GM03348 (cell line): Measurements from ENCODE around the gene ATP4B.

ENCODE experiments used
- DNase-seq: peaks from one replicate; pipeline ENCODE4 v3.0.0; 2012; ENCODE audit warnings: low spot score

Gene ATP4B

GRCh38 chr13:113657851-113658741 is at the start of gene ATP4B:
ATP4B (minus strand) TSS chr13:113658198; CDS start chr13:113658144, 54 bp downstream.
- no peak for DNase-seq

- DNase-seq = no peak
These were observed 14.1 kb upstream of the ATP4B start for GRCh38 chr13:113672002-113672651.

- DNase-seq = no peak
These were observed 13.3 kb upstream of the ATP4B start for GRCh38 chr13:113671066-113672001.

GRCh38 chr13:113670541-113670940 is 12.5 kb upstream of the ATP4B start:
- DNase-seq = no peak

GRCh38 chr13:113669755-113670341 is 11.8 kb upstream of the ATP4B start:
- no peak for DNase-seq

- DNase-seq = no peak
These were observed 11.3 kb upstream of the ATP4B start for GRCh38 chr13:113669231-113669754.

- DNase-seq = no peak
These were observed 10.5 kb upstream of the ATP4B start for GRCh38 chr13:113668491-113668971.

GRCh38 chr13:113667771-113668490 is 9.9 kb upstream of the ATP4B start:
- no peak for DNase-seq

- DNase-seq = no peak
These were observed 9.1 kb upstream of the ATP4B start, which contains the start of gene GRK1 for GRCh38 chr13:113666951-113667701. GRK1 (plus strand) TSS chr13:113667219; CDS start chr13:113667387, 168 bp downstream.

GRCh38 chr13:113666329-113666670 is 8.3 kb upstream of the ATP4B start:
- DNase-seq = no peak

- DNase-seq = no peak
These were observed 7.8 kb upstream of the ATP4B start for GRCh38 chr13:113665597-113666328.

- no peak for DNase-seq
These were observed 7.0 kb upstream of the ATP4B start for GRCh38 chr13:113664751-113665596.

GRCh38 chr13:113663934-113664333 is 5.9 kb upstream of the ATP4B start:
- DNase-seq = no peak

- DNase-seq = no peak
These were observed 3.5 kb upstream of the ATP4B start for GRCh38 chr13:113661509-113661908.

GRCh38 chr13:113660066-113660465 is 2.1 kb upstream of the ATP4B start:
- no peak for DNase-seq

- DNase-seq = no peak
These were observed 1.3 kb upstream of the ATP4B start for GRCh38 chr13:113659337-113659736.

- DNase-seq = no peak
These were observed 838 bp upstream of the ATP4B start for GRCh38 chr13:113658836-113659235.
